ENCODE measurements around the gene HTT.

DNA sequence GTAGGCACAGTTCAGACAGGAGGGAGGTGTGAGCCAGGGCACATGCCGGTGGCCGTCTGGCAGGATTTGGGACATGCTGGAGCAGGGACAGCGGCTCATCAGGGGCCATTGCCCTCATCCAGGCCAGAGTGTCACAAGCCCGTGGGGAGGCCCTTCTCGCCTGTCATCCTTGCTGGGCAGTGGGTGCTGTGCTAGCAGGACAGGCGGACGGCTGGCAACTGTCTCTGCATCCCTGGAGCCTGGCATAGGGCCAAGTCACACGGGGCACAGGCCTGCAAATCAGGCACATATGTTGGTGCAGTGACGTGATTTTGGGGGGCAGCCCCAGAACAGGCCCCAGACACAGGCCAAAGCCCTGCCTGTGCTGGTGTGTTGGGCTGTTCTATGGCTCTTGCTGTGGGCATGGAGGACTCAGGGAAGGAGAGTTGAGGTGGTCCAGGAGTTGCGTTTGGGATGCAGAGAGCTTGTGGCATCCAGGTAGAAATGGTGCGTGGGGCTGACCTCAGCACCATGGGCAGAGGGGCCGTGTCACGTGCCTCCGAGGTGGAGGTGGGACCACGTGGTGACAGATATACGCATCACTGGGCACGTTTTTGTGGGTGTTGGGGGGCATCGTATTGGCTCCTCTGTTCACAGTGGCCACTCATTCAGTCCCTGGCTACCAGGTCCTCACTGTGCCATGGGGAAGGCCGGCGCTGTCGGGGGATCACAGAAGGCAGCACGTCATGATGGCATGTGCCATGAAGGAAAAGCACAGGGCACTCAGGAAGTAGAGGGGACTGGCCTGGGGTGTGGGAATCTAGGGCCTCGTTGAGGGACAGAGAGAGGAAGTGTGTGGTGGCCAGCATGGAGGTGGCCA lies 159.9 kb downstream of the HTT start:
- TF ChIP-seq, protein P1, sequence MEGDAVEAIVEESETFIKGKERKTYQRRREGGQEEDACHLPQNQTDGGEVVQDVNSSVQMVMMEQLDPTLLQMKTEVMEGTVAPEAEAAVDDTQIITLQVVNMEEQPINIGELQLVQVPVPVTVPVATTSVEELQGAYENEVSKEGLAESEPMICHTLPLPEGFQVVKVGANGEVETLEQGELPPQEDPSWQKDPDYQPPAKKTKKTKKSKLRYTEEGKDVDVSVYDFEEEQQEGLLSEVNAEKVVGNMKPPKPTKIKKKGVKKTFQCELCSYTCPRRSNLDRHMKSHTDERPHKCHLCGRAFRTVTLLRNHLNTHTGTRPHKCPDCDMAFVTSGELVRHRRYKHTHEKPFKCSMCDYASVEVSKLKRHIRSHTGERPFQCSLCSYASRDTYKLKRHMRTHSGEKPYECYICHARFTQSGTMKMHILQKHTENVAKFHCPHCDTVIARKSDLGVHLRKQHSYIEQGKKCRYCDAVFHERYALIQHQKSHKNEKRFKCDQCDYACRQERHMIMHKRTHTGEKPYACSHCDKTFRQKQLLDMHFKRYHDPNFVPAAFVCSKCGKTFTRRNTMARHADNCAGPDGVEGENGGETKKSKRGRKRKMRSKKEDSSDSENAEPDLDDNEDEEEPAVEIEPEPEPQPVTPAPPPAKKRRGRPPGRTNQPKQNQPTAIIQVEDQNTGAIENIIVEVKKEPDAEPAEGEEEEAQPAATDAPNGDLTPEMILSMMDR (IDR thresholded peaks at IDR 0.05; ENCODE audit: insufficient read depth, low read length), result no peak
- TF ChIP-seq POLR2AphosphoS5 (IDR thresholded peaks at IDR 0.05; ENCODE audit: low read depth), result no peak
